Panc1 (cell line): ENCODE measurements around the gene REV3L. TPM values are rescaled to one million over a fixed set of nuclear protein-coding genes. Genes with fewer than 3 reads are reported as not detected.

Experiments
- ATAC-seq: fragments of 200-7000 bp; cut with Tn5 transposase; 2 replicates; pipeline ENCODE4 v1.9.1; 2020; ENCODE audit warnings: mild to moderate bottlenecking, moderate library complexity
- BruUV-seq: library from RNA; stranded (reverse); fragments of 400-500 nt; replicated peaks from 2 replicates; lab custom pipeline; 2021; lab: Mats Ljungman, UMichigan
- CTCF ChIA-PET: fragments of 300-600 bp; sonication (Branson Sonifier 250); formaldehyde crosslinking; loops from one replicate; lab custom pipeline; 2022; ENCODE audit warnings: antibody characterized with exemption; lab: Charles Lee
- POLR2A ChIA-PET: fragments of 300-600 bp; sonication (Branson Sonifier 250); formaldehyde crosslinking; loops from one replicate; lab custom pipeline; 2022; ENCODE audit warnings: antibody characterized with exemption; lab: Charles Lee
- DNase-seq: peaks from one replicate; pipeline ENCODE4 v3.0.0-alpha.2; 2010; ENCODE audit warnings: low read depth, low spot score
- H3K27ac ChIP-seq: 2 replicates; pipeline ENCODE4 v1.5.1; 2011; ENCODE audit warnings: mild to moderate bottlenecking, low read length, inconsistent platforms
- H3K27me3 ChIP-seq: fragments of 200-500 bp; sonication (Bioruptor generic); 2 replicates; pipeline ENCODE4 v1.6.0; 2014; ENCODE audit warnings: low read length, inconsistent platforms; ENCODE audit not compliant: control insufficient read depth, insufficient read depth
- H3K36me3 ChIP-seq: fragments of 200-500 bp; sonication (Bioruptor generic); 2 replicates; pipeline ENCODE4 v1.5.1; 2014; ENCODE audit warnings: inconsistent platforms, mild to moderate bottlenecking, low read length, moderate library complexity; ENCODE audit not compliant: control insufficient read depth, insufficient read depth
- H3K4me1 ChIP-seq: 2 replicates; pipeline ENCODE4 v1.5.1; 2011; ENCODE audit warnings: inconsistent platforms, mild to moderate bottlenecking, low read length, moderate library complexity; ENCODE audit not compliant: control insufficient read depth, insufficient read depth
- H3K4me3 ChIP-seq, 2 experiments: 2 replicates each; pipeline ENCODE4 v1.5.1; 2011 to 2012; ENCODE audit warnings: low read depth in 2 of 2, low read length in 2 of 2, mild to moderate bottlenecking in 2 of 2, inconsistent platforms in 1 of 2, moderate library complexity in 1 of 2
- H3K9me3 ChIP-seq: fragments of 200-500 bp; sonication (Bioruptor generic); 2 replicates; pipeline ENCODE4 v1.5.1; 2014; ENCODE audit warnings: low read depth, mild to moderate bottlenecking, inconsistent platforms, low read length, moderate library complexity; ENCODE audit not compliant: control insufficient read depth, insufficient read depth
- POLR2AphosphoS5 ChIP-seq: IDR thresholded peaks from 2 replicates; pipeline ENCODE4 v1.6.1; 2012; ENCODE audit warnings: mild to moderate bottlenecking, low read depth, low read length, moderate library complexity
- SIN3A ChIP-seq: IDR thresholded peaks from 2 replicates; pipeline ENCODE4 v1.6.1; 2012; ENCODE audit warnings: low read depth, mild to moderate bottlenecking, low read length, moderate library complexity, borderline replicate concordance; ENCODE audit not compliant: insufficient read depth
- TCF7L2 ChIP-seq: IDR thresholded peaks from 2 replicates; pipeline ENCODE4 v1.6.1; 2011; ENCODE audit warnings: mild to moderate bottlenecking, low read depth, low read length, inconsistent platforms
- in situ Hi-C: cut with HindIII; loops from 2 replicates; pipeline ENCODE4 v1.10.0; 2016; ENCODE audit warnings: low sequenced_read_pairs, low pct_unique_long_range_greater_than_20kb
- intact Hi-C: fragments of 100-400 bp; cut with micrococcal nuclease; formaldehyde crosslinking; loops from one replicate; pipeline ENCODE4 v1.10.0; 2022; ENCODE audit not compliant: unreplicated experiment
- total RNA-seq: library from RNA; stranded (reverse); gene quantifications from one replicate; pipeline ENCODE4 v1.2.1, GENCODE V29; 2021; ENCODE audit not compliant: unreplicated experiment
- TF ChIP-seq, protein P1 (sequence below), 2 experiments: IDR thresholded peaks; 2 replicates each; pipeline ENCODE4 v1.6.1; 2011 to 2012; ENCODE audit warnings: low read depth in 2 of 2, control low read depth in 1 of 2, low read length in 1 of 2, mild to moderate bottlenecking in 1 of 2, moderate library complexity in 1 of 2; ENCODE audit not compliant: insufficient read depth in 1 of 2
- TF ChIP-seq, protein P2 (sequence below): fragments of 450-650 bp; IDR thresholded peaks from 2 replicates; pipeline ENCODE4 v1.5.1; 2017; ENCODE audit warnings: mild to moderate bottlenecking

Gene REV3L
- total RNA-seq, 1 experiment from 2014 or later: 44.8 TPM

DNA sequence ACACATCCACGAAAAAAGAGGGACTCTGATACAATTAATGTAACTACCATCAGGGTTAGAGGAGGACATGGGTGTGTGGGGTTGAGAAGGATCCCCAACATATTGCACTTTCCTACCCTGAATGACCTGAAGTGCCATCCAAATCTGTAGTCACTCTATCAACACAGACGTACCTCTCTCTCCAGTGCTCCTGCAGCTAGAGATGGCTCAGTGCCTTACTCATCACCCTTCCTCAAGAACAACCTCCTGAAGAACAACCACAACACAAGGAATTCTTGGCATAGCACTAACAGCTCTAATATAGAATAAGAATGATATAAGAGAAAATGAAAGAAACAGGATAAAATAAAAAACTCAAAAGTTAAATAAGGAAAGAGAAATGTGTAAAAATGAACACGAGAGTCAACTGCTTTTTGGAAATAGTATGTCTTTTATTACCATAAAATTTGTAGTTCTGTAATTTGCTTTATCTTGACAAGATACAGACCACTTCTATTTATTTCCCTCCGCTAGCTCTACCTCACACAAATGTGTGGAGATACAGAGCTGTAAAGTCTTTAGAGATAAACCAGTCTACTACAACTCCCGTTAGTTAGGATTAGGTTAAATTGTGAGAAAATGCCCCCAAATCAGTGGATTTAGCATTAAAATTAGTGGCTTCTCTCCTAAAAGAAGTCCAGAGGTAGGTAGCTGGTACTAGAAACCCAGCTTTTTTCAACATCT lies 63.9 kb downstream of the REV3L start:
- intact Hi-C loops: no loop called here
- POLR2A ChIA-PET: no interaction called here
- no TSS peak for BruUV-seq
- Histone ChIP-seq H3K4me3 (no peak overlapping the region), H3K9me3 (no peaks in the 10 kb centered on the region), H3K4me1 (peaks cover 17% of the 10 kb centered on the region), H3K27ac (no peak overlapping the region), H3K27me3 (no peaks in the 10 kb centered on the region), H3K36me3 (0 out of 2 replicates have a peak, but pooled peaks cover 3% of the 10 kb centered on the region)
- CTCF ChIA-PET: no interaction called here
- no peak for TF ChIP-seq POLR2AphosphoS5
- TF ChIP-seq TCF7L2: no peak
- no peak for TF ChIP-seq SIN3A
- TF ChIP-seq, protein P1, sequence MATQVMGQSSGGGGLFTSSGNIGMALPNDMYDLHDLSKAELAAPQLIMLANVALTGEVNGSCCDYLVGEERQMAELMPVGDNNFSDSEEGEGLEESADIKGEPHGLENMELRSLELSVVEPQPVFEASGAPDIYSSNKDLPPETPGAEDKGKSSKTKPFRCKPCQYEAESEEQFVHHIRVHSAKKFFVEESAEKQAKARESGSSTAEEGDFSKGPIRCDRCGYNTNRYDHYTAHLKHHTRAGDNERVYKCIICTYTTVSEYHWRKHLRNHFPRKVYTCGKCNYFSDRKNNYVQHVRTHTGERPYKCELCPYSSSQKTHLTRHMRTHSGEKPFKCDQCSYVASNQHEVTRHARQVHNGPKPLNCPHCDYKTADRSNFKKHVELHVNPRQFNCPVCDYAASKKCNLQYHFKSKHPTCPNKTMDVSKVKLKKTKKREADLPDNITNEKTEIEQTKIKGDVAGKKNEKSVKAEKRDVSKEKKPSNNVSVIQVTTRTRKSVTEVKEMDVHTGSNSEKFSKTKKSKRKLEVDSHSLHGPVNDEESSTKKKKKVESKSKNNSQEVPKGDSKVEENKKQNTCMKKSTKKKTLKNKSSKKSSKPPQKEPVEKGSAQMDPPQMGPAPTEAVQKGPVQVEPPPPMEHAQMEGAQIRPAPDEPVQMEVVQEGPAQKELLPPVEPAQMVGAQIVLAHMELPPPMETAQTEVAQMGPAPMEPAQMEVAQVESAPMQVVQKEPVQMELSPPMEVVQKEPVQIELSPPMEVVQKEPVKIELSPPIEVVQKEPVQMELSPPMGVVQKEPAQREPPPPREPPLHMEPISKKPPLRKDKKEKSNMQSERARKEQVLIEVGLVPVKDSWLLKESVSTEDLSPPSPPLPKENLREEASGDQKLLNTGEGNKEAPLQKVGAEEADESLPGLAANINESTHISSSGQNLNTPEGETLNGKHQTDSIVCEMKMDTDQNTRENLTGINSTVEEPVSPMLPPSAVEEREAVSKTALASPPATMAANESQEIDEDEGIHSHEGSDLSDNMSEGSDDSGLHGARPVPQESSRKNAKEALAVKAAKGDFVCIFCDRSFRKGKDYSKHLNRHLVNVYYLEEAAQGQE (IDR thresholded peaks at IDR 0.05; ENCODE audit: insufficient read depth in 1 of 2, low read depth in 2 of 2, low read length in 1 of 2): no peak
- TF ChIP-seq, protein P2, sequence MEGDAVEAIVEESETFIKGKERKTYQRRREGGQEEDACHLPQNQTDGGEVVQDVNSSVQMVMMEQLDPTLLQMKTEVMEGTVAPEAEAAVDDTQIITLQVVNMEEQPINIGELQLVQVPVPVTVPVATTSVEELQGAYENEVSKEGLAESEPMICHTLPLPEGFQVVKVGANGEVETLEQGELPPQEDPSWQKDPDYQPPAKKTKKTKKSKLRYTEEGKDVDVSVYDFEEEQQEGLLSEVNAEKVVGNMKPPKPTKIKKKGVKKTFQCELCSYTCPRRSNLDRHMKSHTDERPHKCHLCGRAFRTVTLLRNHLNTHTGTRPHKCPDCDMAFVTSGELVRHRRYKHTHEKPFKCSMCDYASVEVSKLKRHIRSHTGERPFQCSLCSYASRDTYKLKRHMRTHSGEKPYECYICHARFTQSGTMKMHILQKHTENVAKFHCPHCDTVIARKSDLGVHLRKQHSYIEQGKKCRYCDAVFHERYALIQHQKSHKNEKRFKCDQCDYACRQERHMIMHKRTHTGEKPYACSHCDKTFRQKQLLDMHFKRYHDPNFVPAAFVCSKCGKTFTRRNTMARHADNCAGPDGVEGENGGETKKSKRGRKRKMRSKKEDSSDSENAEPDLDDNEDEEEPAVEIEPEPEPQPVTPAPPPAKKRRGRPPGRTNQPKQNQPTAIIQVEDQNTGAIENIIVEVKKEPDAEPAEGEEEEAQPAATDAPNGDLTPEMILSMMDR: no peak
- no peak for DNase-seq
- peak; percentile 52 for ATAC-seq
- in situ Hi-C loops: no loop called here

DNA sequence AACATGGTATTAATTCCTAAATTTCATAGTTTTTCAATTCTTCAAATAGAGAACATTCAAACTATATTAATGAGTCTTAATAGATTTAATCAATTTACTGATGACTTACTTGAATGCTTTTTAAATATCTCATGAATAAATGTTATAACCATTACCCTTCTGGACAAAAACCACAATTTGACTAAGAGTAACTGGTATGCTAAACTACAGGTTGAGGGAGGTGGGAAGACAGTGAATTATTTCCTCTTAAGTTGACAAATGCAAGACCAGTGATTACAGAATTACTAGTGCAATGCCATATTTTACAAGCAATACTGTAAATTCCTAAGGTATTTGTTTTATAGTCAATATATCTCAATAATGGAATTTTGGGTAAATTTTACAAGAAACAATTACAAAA lies 65.1 kb downstream of the REV3L start:
- no TSS peak for BruUV-seq
- H3K9me3 ChIP-seq: no peaks in the 10 kb centered on the region
- TF ChIP-seq TCF7L2: no peak
- no peak for TF ChIP-seq SIN3A
- no peak for TF ChIP-seq POLR2AphosphoS5
- TF ChIP-seq, protein P1 (IDR thresholded peaks at IDR 0.05; ENCODE audit: insufficient read depth in 1 of 2, low read depth in 2 of 2, low read length in 1 of 2): no peak
- TF ChIP-seq, protein P2: no peak
- no peaks in the 10 kb centered on the region for H3K27me3 ChIP-seq
- 0 out of 2 replicates have a peak, but pooled peaks cover 3% of the 10 kb centered on the region for H3K36me3 ChIP-seq
- intact Hi-C loops: no loop called here
- no peak overlapping the region for H3K27ac ChIP-seq
- ATAC-seq (no peak), DNase-seq (no peak)
- ChIA-PET POLR2A (no interaction called here), CTCF (no interaction called here)
- H3K4me1 ChIP-seq: peaks cover 10% of the 10 kb centered on the region; the same call in 1 of the 2 replicates
- H3K4me3 ChIP-seq: no peak overlapping the region
- in situ Hi-C loops: no loop called here
